PFSK-1 (cell line): Measurements from ENCODE around the gene AATF.

Experiments used
- FOXP2 ChIP-seq: optimal IDR thresholded peaks from 2 replicates; pipeline ENCODE3; 2011; ENCODE audit warnings: borderline replicate concordance, control low read depth, inconsistent platforms; ENCODE audit not compliant: insufficient read depth; ENCODE audit errors: extremely low read length, extremely low read depth
- POLR2AphosphoS5 ChIP-seq: IDR thresholded peaks from 2 replicates; pipeline ENCODE4 v1.6.1; 2012; ENCODE audit warnings: low read depth, mild to moderate bottlenecking, control low read depth, low read length, moderate library complexity
- SIN3A ChIP-seq: IDR thresholded peaks from 2 replicates; pipeline ENCODE4 v1.6.1; 2012; ENCODE audit warnings: mild to moderate bottlenecking, low read length, moderate library complexity, borderline replicate concordance; ENCODE audit not compliant: insufficient read depth
- TAF1 ChIP-seq: IDR thresholded peaks from 2 replicates; pipeline ENCODE4 v1.6.1; 2012; ENCODE audit warnings: low read length, control low read depth, borderline replicate concordance; ENCODE audit not compliant: insufficient read depth
- TF ChIP-seq, protein P1 (sequence below), 2 experiments: IDR thresholded peaks; 2 replicates each; pipeline versions ENCODE4 v1.6.1 to v1.8.0; 2011 to 2012; ENCODE audit warnings: low read depth in 2 of 2, low read length in 2 of 2, control low read depth in 1 of 2, inconsistent platforms in 1 of 2, mild to moderate bottlenecking in 1 of 2, moderate library complexity in 1 of 2; ENCODE audit not compliant: insufficient read depth in 1 of 2

- no peak for TF ChIP-seq TAF1
- no peak for TF ChIP-seq POLR2AphosphoS5
- no peak for TF ChIP-seq SIN3A
- TF ChIP-seq, protein P1, sequence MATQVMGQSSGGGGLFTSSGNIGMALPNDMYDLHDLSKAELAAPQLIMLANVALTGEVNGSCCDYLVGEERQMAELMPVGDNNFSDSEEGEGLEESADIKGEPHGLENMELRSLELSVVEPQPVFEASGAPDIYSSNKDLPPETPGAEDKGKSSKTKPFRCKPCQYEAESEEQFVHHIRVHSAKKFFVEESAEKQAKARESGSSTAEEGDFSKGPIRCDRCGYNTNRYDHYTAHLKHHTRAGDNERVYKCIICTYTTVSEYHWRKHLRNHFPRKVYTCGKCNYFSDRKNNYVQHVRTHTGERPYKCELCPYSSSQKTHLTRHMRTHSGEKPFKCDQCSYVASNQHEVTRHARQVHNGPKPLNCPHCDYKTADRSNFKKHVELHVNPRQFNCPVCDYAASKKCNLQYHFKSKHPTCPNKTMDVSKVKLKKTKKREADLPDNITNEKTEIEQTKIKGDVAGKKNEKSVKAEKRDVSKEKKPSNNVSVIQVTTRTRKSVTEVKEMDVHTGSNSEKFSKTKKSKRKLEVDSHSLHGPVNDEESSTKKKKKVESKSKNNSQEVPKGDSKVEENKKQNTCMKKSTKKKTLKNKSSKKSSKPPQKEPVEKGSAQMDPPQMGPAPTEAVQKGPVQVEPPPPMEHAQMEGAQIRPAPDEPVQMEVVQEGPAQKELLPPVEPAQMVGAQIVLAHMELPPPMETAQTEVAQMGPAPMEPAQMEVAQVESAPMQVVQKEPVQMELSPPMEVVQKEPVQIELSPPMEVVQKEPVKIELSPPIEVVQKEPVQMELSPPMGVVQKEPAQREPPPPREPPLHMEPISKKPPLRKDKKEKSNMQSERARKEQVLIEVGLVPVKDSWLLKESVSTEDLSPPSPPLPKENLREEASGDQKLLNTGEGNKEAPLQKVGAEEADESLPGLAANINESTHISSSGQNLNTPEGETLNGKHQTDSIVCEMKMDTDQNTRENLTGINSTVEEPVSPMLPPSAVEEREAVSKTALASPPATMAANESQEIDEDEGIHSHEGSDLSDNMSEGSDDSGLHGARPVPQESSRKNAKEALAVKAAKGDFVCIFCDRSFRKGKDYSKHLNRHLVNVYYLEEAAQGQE (IDR thresholded peaks at IDR 0.05; ENCODE audit: insufficient read depth in 1 of 2, low read depth in 2 of 2, low read length in 2 of 2), result no peak
- no peak for TF ChIP-seq FOXP2
These were observed 154.5 kb downstream of the AATF start for GRCh38 chr17:37103231-37103630.
